T47D (cell line): ENCODE data around the gene FLCN.
"Not testable (repeated sequence)": the region's sequence is repeated elsewhere in the genome, so short reads cannot be mapped to it uniquely, and the experiment has no call there.

Experiments used
- DNase-seq, 2 experiments: peaks; one replicate each; pipeline versions ENCODE4 v3.0.0 to v3.0.0-alpha.2; 2011 to 2012; ENCODE audit warnings: low read depth in 1 of 2, low spot score in 1 of 2
- JUND ChIP-seq: IDR thresholded peaks from 2 replicates; pipeline ENCODE4 v1.6.1; 2012; ENCODE audit warnings: low read depth
- in situ Hi-C: cut with HindIII; loops from 2 replicates; pipeline ENCODE4 v1.10.0; 2016; ENCODE audit warnings: low sequenced_read_pairs, low pct_unique_long_range_greater_than_20kb

The FLCN gene

DNA sequence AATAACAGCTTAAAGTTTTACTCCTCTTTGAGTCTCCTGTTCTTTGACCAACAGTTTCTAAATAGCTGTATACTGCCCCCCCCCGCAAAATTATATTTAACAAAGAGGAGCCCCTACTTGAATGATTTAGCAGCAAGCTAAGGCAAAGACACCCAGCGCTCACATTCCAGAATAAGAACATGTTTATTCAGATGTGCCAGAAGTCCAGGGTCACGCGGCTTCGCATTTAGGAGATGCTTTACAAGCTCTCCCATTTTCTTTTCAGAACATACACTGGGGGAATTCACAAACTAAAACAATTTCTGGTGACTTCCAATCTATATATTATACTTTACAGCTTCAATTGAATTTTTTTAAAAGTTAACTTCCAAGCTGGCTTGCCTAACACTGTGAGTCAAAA, 36.1 kb downstream of the FLCN start:
- in situ Hi-C loops: no loop called here
- DNase-seq: no peak
- TF ChIP-seq JUND: no peak

DNA sequence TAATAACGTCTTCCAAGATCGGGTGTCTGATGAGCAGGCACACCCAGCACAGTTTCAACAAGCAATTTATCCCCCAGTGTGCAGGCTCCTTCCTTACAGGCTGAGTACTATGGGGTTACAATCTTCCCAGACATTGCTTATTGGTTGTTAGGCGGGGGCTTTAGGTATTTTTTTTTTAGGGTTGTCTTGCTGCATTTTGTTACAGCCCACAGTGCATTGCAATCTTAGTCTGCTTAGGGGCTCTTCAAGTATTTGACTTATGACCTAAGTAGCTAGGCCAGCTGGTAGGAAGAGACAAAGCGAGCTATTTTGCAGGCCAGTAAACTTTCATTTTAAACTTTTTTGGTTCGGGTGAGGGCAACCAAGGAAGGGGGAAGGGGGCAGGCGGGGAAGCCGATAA, 36.7 kb downstream of the FLCN start:
- no peak for DNase-seq
- no peak for TF ChIP-seq JUND
- in situ Hi-C loops: no loop called here

DNA sequence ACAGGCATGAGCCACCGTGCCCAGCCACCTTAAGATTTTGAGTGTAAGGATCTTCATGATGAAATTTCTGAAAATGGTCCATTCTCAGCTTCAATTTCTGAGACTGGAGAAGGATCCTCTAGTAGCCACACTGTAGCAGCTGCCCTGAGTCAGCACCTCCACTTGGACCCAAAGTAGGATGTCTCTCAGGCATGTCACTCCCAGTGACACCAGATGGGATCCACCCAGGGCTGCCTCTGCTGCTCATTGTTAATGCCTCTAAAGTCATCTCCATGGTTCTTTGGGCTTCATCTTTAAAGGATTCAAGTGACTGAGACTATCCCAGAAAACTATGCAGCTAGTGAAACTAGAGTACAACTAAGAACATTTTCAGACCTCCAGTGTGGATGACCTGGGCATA, 38.7 kb downstream of the FLCN start:
- DNase-seq: no peak
- in situ Hi-C loops: no loop called here
- TF ChIP-seq JUND: no peak

DNA sequence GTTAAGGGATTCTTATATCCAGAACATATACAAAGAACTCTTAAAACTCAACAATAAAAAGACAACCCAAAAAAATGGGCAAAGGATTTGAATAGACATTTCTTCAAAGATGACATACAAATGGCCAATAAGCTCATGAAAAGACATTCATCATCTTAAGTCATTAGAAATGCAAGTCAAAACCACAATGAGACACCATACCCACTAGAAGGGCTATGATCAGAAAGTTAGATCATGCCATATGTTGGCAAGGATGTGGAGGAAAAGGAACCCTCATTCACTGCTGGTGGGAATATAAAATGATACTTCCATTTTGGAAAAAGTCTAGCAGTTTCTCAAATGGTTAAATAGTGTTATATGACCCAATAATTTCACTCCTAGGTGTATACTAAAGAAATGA, 40.2 kb downstream of the FLCN start:
- in situ Hi-C loops: no loop called here
- DNase-seq: no peak
- no peak for TF ChIP-seq JUND

DNA sequence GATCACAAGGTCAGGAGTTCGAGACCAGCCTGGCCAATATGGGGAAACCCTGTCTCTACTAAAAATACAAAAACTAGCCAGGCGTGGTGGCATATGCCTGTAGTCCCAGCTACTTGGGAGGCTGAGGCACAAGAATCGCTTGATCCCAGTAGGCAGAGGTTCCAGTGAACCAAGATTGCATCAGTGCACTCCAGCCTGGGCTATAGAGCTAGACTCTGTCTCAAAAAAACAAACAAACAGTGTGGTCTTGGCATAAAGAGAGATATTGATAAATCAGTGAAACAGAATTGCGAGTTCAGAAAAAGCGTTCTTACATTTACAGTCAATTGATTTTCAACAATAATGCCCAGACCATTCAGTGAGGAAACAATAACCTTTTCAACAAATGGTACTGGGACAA, 41.5 kb downstream of the FLCN start:
- in situ Hi-C loops: not testable (repeated sequence)

DNA sequence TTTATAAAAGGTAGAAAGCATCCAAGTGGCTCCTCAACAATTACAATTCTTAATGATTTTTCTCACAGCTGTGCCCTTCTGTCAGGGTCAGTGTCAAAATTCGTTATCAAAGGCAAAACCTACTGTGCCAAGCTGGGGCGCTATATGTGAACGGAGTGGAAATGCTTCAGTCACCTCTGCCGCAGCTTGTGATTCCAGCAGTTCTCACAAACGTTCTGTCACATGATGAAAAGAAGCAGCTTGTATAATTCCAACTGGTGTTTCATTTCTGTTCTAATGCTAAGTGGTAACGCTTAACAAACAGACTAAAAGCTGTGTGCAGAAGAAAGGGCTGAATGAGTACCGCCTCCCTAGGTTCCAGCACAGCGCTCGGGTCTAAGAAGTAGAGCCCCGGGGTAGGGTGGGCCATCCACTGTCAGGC, 45.0 kb downstream of the FLCN start:
- in situ Hi-C loops: no loop called here
- TF ChIP-seq JUND: no peak
- DNase-seq: no peak

More for the DNA sequence above, 41.5 kb downstream of the FLCN start:
- not testable (repeated sequence) for DNase-seq

DNA sequence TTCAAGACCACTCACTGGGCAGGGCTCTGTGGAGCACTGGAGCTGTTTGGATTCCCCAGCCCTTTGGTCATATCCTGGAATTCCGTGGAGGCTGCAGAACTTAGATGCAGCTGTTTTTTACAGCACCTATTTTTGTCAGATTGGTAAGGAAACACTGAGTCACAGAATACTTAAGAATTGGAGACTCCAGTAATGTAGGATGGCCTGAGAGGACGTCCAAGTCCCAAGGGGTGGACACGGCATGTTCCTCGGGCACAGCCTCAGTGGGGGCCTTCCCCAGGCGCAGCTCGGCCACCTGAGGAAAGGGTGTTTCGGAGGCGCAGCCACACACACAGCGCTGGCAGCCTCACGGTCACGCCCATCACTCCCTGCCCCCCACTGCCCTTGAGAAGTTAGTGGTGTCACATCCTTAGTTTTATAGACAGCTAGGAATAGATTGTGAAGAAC, 45.6 kb downstream of the FLCN start:
- DNase-seq: no peak
- in situ Hi-C loops: no loop called here
- no peak for TF ChIP-seq JUND

DNA sequence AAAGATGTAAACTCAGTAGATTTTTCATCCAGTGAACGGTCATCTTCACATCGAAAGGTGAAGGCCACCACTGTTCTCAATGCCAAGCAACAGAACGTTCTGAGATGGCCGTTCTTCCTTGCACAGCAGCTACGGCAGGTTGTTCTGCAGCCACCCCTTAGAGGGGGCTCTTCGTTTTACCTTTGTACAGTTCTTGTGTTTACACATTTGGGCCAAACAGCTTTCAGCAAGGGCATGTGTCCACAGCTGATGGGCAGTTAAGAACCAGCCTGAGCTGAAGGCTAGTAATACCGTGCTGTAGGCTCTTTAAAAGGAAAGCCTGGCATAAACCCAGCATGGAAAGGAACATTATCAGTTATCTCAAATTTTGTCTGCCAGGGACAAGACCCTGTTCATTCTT, 46.8 kb downstream of the FLCN start:
- in situ Hi-C loops: no loop called here
- TF ChIP-seq JUND: no peak
- no peak for DNase-seq

DNA sequence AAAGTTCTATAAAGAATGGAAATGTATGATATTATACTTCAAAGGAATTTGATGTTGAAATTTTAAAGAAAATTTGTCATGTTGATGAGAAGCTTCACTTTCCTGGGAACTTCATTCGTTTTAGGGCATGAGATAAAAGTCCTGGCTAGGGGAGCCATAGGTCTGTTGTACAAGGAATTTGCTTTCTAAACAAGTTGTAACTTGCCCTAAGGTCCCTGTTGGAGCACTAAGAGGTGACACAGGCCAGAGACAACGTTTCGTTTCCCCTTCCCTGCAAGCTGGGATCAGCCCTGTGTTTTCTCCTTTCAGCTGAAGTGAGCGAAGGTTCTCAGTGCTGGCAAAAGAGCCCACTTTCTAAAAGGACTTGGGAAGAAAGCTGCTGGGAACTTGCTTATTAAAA, 47.4 kb downstream of the FLCN start:
- no peak for TF ChIP-seq JUND
- no peak for DNase-seq
- in situ Hi-C loops: no loop called here

DNA sequence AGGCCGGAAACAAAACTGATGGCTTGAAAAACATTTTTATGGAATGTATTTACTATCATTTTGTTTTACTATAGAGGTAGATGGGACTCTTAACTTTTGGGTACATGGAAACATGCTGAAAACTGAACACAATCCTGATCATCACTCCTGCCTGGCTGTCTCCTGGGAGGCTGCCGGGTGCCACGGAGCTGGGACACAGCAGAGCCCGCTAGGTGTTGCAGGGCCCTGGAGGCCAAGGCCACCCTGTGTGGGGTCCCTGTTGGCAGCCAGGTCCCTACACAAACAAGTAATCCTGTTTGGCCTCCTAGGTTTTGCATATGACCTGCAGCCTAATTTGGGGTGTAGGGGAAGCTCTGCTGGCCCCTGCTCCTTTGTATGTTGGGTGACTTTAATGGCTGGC, 48.4 kb downstream of the FLCN start:
- in situ Hi-C loops: no loop called here
- no peak for TF ChIP-seq JUND
- DNase-seq: no peak

DNA sequence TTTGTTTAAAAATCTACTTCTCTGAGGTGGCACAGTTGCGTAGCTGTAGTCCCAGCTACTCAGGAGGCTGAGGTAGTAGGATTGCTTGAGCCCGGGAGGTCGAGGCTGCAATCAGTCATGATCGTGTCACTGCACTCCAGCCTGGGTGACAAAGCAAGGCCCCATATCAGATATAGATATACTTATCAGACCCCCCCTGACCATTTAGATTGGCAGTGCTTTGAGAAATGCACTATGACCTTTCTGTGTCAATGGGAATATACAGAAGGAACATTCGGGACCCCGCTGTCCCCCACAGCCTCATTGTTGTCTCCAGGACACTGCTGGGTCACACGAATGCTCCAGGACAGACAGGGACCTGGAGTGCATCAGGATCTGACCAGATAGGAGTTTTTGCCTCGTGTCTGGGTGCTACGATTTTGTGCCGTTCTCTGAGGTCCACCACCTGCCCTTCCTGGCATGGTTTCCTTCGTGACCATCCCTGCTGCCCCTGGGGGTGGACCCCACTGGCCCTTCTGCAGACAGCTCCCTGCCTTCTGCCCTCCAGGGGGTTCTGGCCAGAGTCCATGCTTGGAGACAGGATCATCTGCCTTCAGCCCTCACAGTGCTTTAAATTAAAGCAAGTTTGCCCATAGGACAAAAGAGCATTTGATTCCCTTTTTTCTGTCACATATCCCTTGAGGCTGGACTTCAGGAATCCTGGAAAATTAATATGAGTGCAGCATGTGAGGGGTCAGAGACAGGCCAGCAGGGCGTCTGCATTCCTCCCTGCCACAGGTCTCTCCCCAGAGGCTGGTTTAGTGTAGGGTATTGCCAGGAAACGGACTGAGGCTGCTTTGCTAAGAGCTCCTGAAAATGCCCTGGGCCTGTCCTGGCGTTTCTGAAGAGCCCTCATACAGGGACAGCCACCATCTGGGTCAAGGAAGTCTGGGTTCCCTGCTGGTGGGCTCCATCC, 50.1 kb downstream of the FLCN start:
- no peak for DNase-seq
- TF ChIP-seq JUND: no peak
- in situ Hi-C loops: no loop called here

DNA sequence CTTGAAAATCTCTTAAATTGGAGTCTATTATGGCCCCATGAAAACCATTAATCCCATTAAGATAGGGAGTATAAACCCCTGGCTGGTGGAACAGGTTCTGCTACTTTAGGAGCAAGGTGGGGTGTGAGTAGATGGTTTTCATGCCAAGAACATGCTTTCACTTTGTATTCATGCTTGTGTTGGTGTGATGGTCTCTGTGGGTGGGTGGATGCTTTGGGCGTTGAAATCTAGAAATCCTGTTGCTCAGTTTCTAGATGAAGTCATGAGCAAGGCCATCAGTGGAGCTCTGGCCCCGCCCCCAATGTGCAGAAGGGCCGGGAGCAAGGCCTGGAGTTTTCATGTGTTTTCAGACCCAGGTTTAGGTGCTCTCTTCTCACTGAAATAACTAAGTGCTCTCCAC, 50.9 kb downstream of the FLCN start:
- peak in 1 of 2 experiments; percentile 9 for DNase-seq
- no peak for TF ChIP-seq JUND
- in situ Hi-C loops: no loop called here

DNA sequence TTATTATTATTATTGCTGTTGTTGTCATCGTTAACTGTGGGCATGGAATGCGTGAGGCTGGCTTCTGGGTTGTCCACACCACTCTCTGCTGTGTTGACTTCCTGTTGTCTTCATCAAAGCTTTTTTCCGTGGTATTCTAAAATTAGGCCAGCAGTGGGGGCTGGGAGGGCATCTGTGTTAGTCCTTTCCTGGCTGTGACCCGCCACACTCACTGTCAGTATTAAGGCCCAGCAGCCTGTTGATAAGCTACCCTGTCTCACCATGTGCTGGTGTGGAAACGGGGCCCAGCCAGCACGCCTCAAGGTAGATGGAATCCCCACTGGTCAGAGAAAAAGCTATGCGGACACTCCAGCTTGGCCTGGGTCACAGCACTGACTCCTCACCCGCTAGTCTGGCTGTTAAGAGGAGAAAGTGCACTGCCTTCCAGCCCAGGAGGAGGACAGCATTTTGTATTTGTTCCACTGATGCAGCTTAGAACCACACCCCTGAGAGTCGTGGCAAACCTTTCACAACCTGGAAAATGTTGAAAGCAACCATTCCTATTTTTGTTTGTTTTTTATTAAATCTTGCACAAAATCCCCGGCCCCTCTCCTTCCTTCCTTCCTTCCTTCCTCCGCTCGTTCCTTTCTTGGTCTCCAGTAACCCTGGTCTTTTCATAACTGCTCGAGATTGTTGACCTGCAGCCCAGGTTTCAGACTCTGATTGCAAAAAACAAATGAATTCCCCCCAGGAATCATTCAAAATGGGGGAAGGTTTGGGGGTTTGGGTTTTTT, 51.8 kb downstream of the FLCN start:
- in situ Hi-C loops: not testable (repeated sequence)

More for the DNA sequence above, 51.8 kb downstream of the FLCN start:
- not testable (repeated sequence) for DNase-seq
